Adipocyte (in vitro differentiated cells): Measurements from ENCODE around the gene PSMD14.
A peak's percentile ranks its signal among the peaks of the same experiment; 100 is the strongest.
"Not testable (repeated sequence)": the region's sequence is repeated elsewhere in the genome, so short reads cannot be mapped to it uniquely, and the experiment has no call there.

Experiments used
- DNase-seq: peaks from one replicate; pipeline ENCODE4 v3.0.0-alpha.2; 2015; ENCODE audit warnings: low read depth
- H3K27me3 ChIP-seq: replicated peaks from 2 replicates; pipeline ENCODE4 v1.7.0; 2013; ENCODE audit warnings: mild to moderate bottlenecking, low read length, moderate library complexity; ENCODE audit not compliant: control insufficient read depth, insufficient read depth
- H3K36me3 ChIP-seq: 2 replicates; pipeline ENCODE4 v1.7.0; 2013; ENCODE audit warnings: low read length, mild to moderate bottlenecking, moderate library complexity; ENCODE audit not compliant: control insufficient read depth, insufficient read depth, severe bottlenecking
- H3K4me1 ChIP-seq: 2 replicates; pipeline ENCODE4 v1.7.0; 2013; ENCODE audit warnings: mild to moderate bottlenecking, low read length, moderate library complexity; ENCODE audit not compliant: control insufficient read depth, insufficient read depth
- H3K4me3 ChIP-seq: 2 replicates; pipeline ENCODE4 v1.7.0; 2013; ENCODE audit warnings: mild to moderate bottlenecking, low read length, moderate library complexity
- H3K9ac ChIP-seq: 2 replicates; pipeline ENCODE4 v1.7.0; 2013; ENCODE audit warnings: mild to moderate bottlenecking, low read length, moderate library complexity
- H3K9me3 ChIP-seq: 2 replicates; pipeline ENCODE4 v1.7.0; 2013; ENCODE audit warnings: mild to moderate bottlenecking, low read length, moderate library complexity; ENCODE audit not compliant: control insufficient read depth

The PSMD14 gene

GRCh38 chr2:161308178-161308955 lies at the start of gene PSMD14:
PSMD14 (plus strand) TSS chr2:161308425; CDS start chr2:161318826, 10,401 bp downstream.
- Histone ChIP-seq H3K9me3 (peaks cover 5% of the 10 kb centered on the region), H3K36me3 (no peaks in the 10 kb centered on the region)

GRCh38 chr2:161265874-161266273 lies 42.4 kb upstream of the PSMD14 start:
- H3K4me1 ChIP-seq, result no peaks in the 10 kb centered on the region
- no peaks in the 10 kb centered on the region for H3K36me3 ChIP-seq
- no peaks in the 10 kb centered on the region for H3K27me3 ChIP-seq
- no peak for DNase-seq
- H3K4me3 ChIP-seq, result no peak overlapping the region
- H3K9ac ChIP-seq, result no peak overlapping the region
- no peaks in the 10 kb centered on the region for H3K9me3 ChIP-seq

More at GRCh38 chr2:161308178-161308955, at the start of gene PSMD14:
- Histone ChIP-seq H3K27me3 (no peaks in the 10 kb centered on the region), H3K9ac (peak within 1 kb of the TSS; percentile 94), H3K4me3 (peak within 1 kb of the TSS; percentile 95), H3K4me1 (peaks cover 22% of the 10 kb centered on the region)
- peak; percentile 98 for DNase-seq

GRCh38 chr2:161269111-161269510 lies 39.1 kb upstream of the PSMD14 start:
- peaks cover 8% of the 10 kb centered on the region for H3K9me3 ChIP-seq
- no peaks in the 10 kb centered on the region for H3K36me3 ChIP-seq
- no peak overlapping the region for H3K4me3 ChIP-seq
- H3K9ac ChIP-seq, result no peak overlapping the region
- no peaks in the 10 kb centered on the region for H3K4me1 ChIP-seq
- no peak for DNase-seq
- no peaks in the 10 kb centered on the region for H3K27me3 ChIP-seq

GRCh38 chr2:161273038-161273760 lies 35.0 kb upstream of the PSMD14 start:
- H3K9me3 ChIP-seq, result peaks cover 8% of the 10 kb centered on the region
- peak; percentile 88 for DNase-seq
- no peaks in the 10 kb centered on the region for H3K36me3 ChIP-seq
- H3K27me3 ChIP-seq, result no peaks in the 10 kb centered on the region
- no peak overlapping the region for H3K9ac ChIP-seq
- peak overlapping the region; percentile 27 for H3K4me3 ChIP-seq
- no peaks in the 10 kb centered on the region for H3K4me1 ChIP-seq

DNA sequence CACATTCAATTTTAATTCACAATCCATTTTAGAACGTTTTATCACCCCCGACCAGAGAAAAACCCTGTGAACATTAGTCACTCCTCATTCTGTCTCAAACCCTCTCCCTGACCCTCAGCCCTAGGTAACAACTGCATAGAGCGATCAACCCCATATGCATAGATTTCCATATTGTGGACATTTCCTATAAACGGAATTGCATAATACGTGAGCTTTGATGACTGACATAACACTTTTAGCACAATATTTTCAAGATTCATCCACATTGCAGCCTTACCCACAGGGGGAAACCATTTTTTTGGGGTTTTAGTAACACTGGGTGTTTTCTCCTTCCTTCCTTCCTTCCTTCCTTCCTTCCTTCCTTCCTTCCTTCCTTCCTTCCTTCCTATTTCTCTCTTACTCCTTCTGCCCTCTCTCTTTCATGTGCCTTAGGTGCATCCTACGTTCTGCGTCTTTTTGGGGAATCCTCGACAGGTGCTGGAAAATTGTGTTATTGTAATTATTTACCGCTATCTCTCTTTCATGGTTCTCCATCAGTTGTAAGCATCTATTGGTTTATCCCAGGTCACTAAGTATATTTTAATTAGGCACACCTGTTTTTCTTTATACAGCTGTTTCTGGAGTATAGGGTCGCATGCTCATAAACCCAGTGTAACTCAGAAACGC lies 29.5 kb upstream of the PSMD14 start:
- H3K9me3 ChIP-seq, H3K4me3 ChIP-seq, H3K4me1 ChIP-seq, H3K9ac ChIP-seq, H3K27me3 ChIP-seq, H3K36me3 ChIP-seq: not testable (repeated sequence)
- DNase-seq, result peak; percentile 21

- not testable (repeated sequence) for H3K4me1 ChIP-seq, H3K36me3 ChIP-seq, H3K27me3 ChIP-seq, H3K9ac ChIP-seq, H3K9me3 ChIP-seq, DNase-seq, H3K4me3 ChIP-seq
Observed at GRCh38 chr2:161279230-161279815, 28.9 kb upstream of the PSMD14 start.

- DNase-seq, result peak; percentile 6
- not testable (repeated sequence) for H3K9ac ChIP-seq, H3K9me3 ChIP-seq, H3K27me3 ChIP-seq, H3K36me3 ChIP-seq, H3K4me1 ChIP-seq, H3K4me3 ChIP-seq
Observed at GRCh38 chr2:161280906-161281323, 27.3 kb upstream of the PSMD14 start.

DNA sequence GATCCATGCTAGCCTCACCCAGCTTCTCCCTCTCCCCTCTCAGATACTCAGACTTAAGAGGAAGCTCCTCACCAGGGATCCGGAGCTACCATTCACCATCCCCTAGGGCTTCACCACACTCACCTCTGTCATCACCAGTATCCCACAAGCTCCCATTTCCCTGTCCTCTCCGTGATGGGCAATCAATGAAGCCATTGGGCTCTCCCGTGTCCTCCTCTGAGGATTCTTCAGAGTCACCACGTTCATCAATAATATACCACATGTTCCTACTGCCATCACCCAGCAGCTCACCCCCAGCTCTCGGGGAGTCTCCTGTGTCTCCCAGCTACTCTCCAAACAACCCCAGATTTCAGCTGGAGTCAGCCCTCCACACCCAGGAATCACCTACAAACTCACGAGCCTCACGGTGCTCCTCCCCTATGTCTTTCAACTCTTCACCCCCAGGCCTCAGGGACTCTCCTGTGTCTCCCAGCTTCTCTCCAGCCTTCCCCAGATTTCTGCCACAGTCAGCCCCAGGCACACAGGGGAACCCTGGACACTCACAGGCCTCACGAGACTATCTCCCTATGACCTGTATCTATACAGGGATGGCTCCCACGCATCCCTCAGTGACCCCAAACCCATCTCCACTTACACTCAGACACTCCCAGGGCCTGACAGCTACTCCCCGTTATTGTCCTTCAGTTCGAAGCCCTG lies 26.5 kb upstream of the PSMD14 start:
- not testable (repeated sequence) for H3K4me1 ChIP-seq, H3K27me3 ChIP-seq, H3K4me3 ChIP-seq, H3K9ac ChIP-seq, H3K9me3 ChIP-seq, H3K36me3 ChIP-seq, DNase-seq

DNA sequence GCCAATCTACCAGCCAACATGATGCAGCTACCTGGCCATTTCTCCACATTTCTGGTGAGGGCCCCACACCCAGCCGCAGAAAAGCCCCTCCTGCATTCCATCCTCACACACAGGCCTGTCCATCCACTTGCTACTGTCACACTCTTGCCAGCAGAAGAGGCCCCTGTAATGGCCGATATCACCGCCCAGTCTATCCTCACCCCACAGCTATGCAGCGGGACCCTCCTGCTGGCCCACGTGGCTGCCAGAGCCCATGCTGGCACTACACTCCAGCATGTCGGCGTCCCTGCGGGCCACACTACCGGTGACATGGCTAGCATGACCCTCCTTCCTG lies 25.9 kb upstream of the PSMD14 start:
- not testable (repeated sequence) for H3K4me1 ChIP-seq, H3K4me3 ChIP-seq, H3K9me3 ChIP-seq, H3K36me3 ChIP-seq, DNase-seq, H3K9ac ChIP-seq, H3K27me3 ChIP-seq

- H3K27me3 ChIP-seq, result no peaks in the 10 kb centered on the region
- H3K4me3 ChIP-seq, result no peak overlapping the region
- H3K9me3 ChIP-seq, result no peaks in the 10 kb centered on the region
- no peak overlapping the region for H3K9ac ChIP-seq
- no peaks in the 10 kb centered on the region for H3K4me1 ChIP-seq
- no peaks in the 10 kb centered on the region for H3K36me3 ChIP-seq
- DNase-seq, result peak; percentile 8
Observed at GRCh38 chr2:161283926-161284325, 24.3 kb upstream of the PSMD14 start.
